H9 (cell line): ENCODE data around the gene TNFSF8. TPM values are rescaled to one million over a fixed set of nuclear protein-coding genes. Genes with fewer than 3 reads are reported as not detected.

Experiments
- DNase-seq: peaks from one replicate; pipeline ENCODE4 v3.0.0-alpha.2; 2017
- H2AFZ ChIP-seq: one replicate; pipeline ENCODE4 v1.6.1; 2013; ENCODE audit warnings: mild to moderate bottlenecking, low read length, control low read depth, moderate library complexity
- H2AK5ac ChIP-seq: 2 replicates; pipeline ENCODE4 v1.6.1; 2013; ENCODE audit warnings: low read length, control low read depth, mixed read lengths; ENCODE audit not compliant: insufficient read length
- H2BK120ac ChIP-seq: one replicate; pipeline ENCODE4 v1.6.1; 2013; ENCODE audit warnings: low read depth, mild to moderate bottlenecking, low read length, control low read depth, inconsistent platforms; ENCODE audit not compliant: poor library complexity, severe bottlenecking
- H2BK12ac ChIP-seq: 2 replicates; pipeline ENCODE4 v1.6.1; 2013; ENCODE audit warnings: low read length, control low read depth, mixed read lengths, low read depth; ENCODE audit not compliant: insufficient read length
- H2BK15ac ChIP-seq: 2 replicates; pipeline ENCODE4 v1.6.1; 2013; ENCODE audit warnings: low read depth, low read length, control low read depth
- H2BK20ac ChIP-seq: one replicate; pipeline ENCODE4 v1.6.1; 2013; ENCODE audit warnings: low read depth, mild to moderate bottlenecking, low read length, control low read depth, inconsistent platforms; ENCODE audit not compliant: poor library complexity, severe bottlenecking
- H2BK5ac ChIP-seq: 2 replicates; pipeline ENCODE4 v1.6.1; 2013; ENCODE audit warnings: low read length, control low read depth, mixed read lengths; ENCODE audit not compliant: insufficient read length
- H3K14ac ChIP-seq: 2 replicates; pipeline ENCODE4 v1.6.1; 2013; ENCODE audit warnings: low read length, control low read depth; ENCODE audit not compliant: insufficient read depth
- H3K18ac ChIP-seq: 2 replicates; pipeline ENCODE4 v1.6.1; 2013; ENCODE audit warnings: low read depth, mild to moderate bottlenecking, mixed read lengths, low read length, control low read depth; ENCODE audit not compliant: insufficient read length
- H3K23ac ChIP-seq: 2 replicates; pipeline ENCODE4 v1.6.1; 2013; ENCODE audit warnings: low read length, control low read depth, mixed read lengths, low read depth; ENCODE audit not compliant: insufficient read length
- H3K23me2 ChIP-seq: 2 replicates; pipeline ENCODE4 v1.6.1; 2013; ENCODE audit warnings: low read depth, mild to moderate bottlenecking, mixed read lengths, low read length, control low read depth; ENCODE audit not compliant: insufficient read length, poor library complexity, severe bottlenecking
- H3K27ac ChIP-seq: 2 replicates; pipeline ENCODE4 v1.5.1; 2013; ENCODE audit warnings: low read length, control low read depth, mixed read lengths, low read depth; ENCODE audit not compliant: insufficient read length
- H3K27me3 ChIP-seq: 2 replicates; pipeline ENCODE4 v1.6.1; 2013; ENCODE audit warnings: low read length, control low read depth, inconsistent platforms; ENCODE audit not compliant: insufficient read depth
- H3K4ac ChIP-seq: 2 replicates; pipeline ENCODE4 v1.6.1; 2013; ENCODE audit warnings: low read depth, mild to moderate bottlenecking, control low read depth, inconsistent platforms, low read length, moderate library complexity
- H3K4me1 ChIP-seq: 2 replicates; pipeline ENCODE4 v1.6.1; 2013; ENCODE audit warnings: low read length, control low read depth, inconsistent platforms; ENCODE audit not compliant: insufficient read depth
- H3K4me2 ChIP-seq: 2 replicates; pipeline ENCODE4 v1.6.1; 2013; ENCODE audit warnings: low read length, control low read depth, mixed read lengths; ENCODE audit not compliant: insufficient read length, insufficient read depth
- H3K56ac ChIP-seq: 2 replicates; pipeline ENCODE4 v1.6.1; 2013; ENCODE audit warnings: low read depth, mild to moderate bottlenecking, mixed read lengths, low read length, control low read depth; ENCODE audit not compliant: insufficient read length
- H3K79me1 ChIP-seq: 2 replicates; pipeline ENCODE4 v1.6.1; 2013; ENCODE audit warnings: low read depth, mild to moderate bottlenecking, moderate library complexity, low read length, control low read depth, inconsistent platforms; ENCODE audit not compliant: insufficient read depth, poor library complexity, severe bottlenecking
- H3K79me2 ChIP-seq: 2 replicates; pipeline ENCODE4 v1.6.1; 2013; ENCODE audit warnings: low read length, control low read depth, inconsistent platforms; ENCODE audit not compliant: insufficient read depth
- H3K9ac ChIP-seq: 2 replicates; pipeline ENCODE4 v1.6.1; 2013; ENCODE audit warnings: low read length, control low read depth, mixed read lengths; ENCODE audit not compliant: insufficient read length; ENCODE audit errors: extremely low read depth
- H3K9me3 ChIP-seq: one replicate; pipeline ENCODE4 v1.6.1; 2013; ENCODE audit warnings: low read depth, low read length, inconsistent platforms; ENCODE audit not compliant: control insufficient read depth
- H3T11ph ChIP-seq: one replicate; pipeline ENCODE4 v1.6.1; 2013; ENCODE audit warnings: mild to moderate bottlenecking, low read length, control low read depth, inconsistent platforms
- H4K20me1 ChIP-seq: one replicate; pipeline ENCODE4 v1.6.1; 2013; ENCODE audit not compliant: control insufficient read depth, insufficient read length, insufficient read depth
- H4K5ac ChIP-seq: 2 replicates; pipeline ENCODE4 v1.6.1; 2013; ENCODE audit warnings: low read depth, mild to moderate bottlenecking, mixed read lengths, low read length, control low read depth; ENCODE audit not compliant: insufficient read length
- H4K8ac ChIP-seq: replicated peaks from 2 replicates; pipeline ENCODE4 v1.6.1; 2013; ENCODE audit warnings: low read length, control low read depth, mixed read lengths, low read depth; ENCODE audit not compliant: insufficient read length
- H4K91ac ChIP-seq: 2 replicates; pipeline ENCODE4 v1.6.1; 2013; ENCODE audit warnings: low read depth, mild to moderate bottlenecking, moderate library complexity, mixed read lengths, low read length, control low read depth; ENCODE audit not compliant: insufficient read length
- H3K27ac Mint-ChIP-seq, 3 experiments: 2 replicates in 2 of 3; 3 replicates in 1 of 3; pipeline ENCODE4 v1.8.0; 2020 to 2021; ENCODE audit warnings: mixed read lengths in 3 of 3, mild to moderate bottlenecking in 1 of 3, moderate library complexity in 1 of 3
- H3K27me3 Mint-ChIP-seq: 2 replicates; pipeline ENCODE4 v1.8.0; 2021; ENCODE audit warnings: low read depth, mild to moderate bottlenecking, moderate library complexity, mixed read lengths
- H3K36me3 Mint-ChIP-seq, 3 experiments: 2 replicates in 2 of 3; 3 replicates in 1 of 3; pipeline ENCODE4 v1.8.0; 2020 to 2021; ENCODE audit warnings: low read depth in 3 of 3, mixed read lengths in 3 of 3; ENCODE audit not compliant: insufficient read depth in 1 of 3
- H3K4me1 Mint-ChIP-seq, 2 experiments: 2 replicates each; pipeline ENCODE4 v1.8.0; 2020; ENCODE audit warnings: mixed read lengths in 2 of 2
- H3K4me3 Mint-ChIP-seq, 2 experiments: 2 replicates in 1 of 2; 3 replicates in 1 of 2; pipeline ENCODE4 v1.8.0; 2020 to 2021; ENCODE audit warnings: mild to moderate bottlenecking in 2 of 2, mixed read lengths in 2 of 2, moderate library complexity in 1 of 2
- H3K9me3 Mint-ChIP-seq, 2 experiments: 2 replicates in 1 of 2; 3 replicates in 1 of 2; pipeline ENCODE4 v1.8.0; 2020; ENCODE audit warnings: mild to moderate bottlenecking in 2 of 2, mixed read lengths in 2 of 2, moderate library complexity in 1 of 2
- CTCF ChIP-seq: fragments of 200-600 bp; sonication (generic); conservative IDR thresholded peaks from 3 replicates; pipeline ENCODE4 v1.8.0; 2021; ENCODE audit warnings: antibody characterized with exemption, mild to moderate bottlenecking
- WGBS: extraction: QIAGEN DNeasy Blood & Tissue Kit; methylation state at CpG from one replicate; pipeline ENCODE4 v1.1.7; 2013; ENCODE audit warnings: missing lambda C conversion rate, low lambda C conversion rate, mixed read lengths; ENCODE audit not compliant: insufficient read length; ENCODE audit errors: extremely low coverage; 5-methylcytosine and 5-hydroxymethylcytosine counted together
- total RNA-seq: library from RNA; stranded (reverse); gene quantifications from 2 replicates; pipeline ENCODE4 v1.2.1, GENCODE V29; 2021

The TNFSF8 gene
- total RNA-seq, 1 experiment from 2014 or later: not detected

GRCh38 chr9:114916481-114916880 is 13.9 kb downstream of the TNFSF8 start:
- Histone ChIP-seq H2BK120ac (no peak overlapping the region), H2BK15ac (no peak overlapping the region), H3K79me2 (no peaks in the 10 kb centered on the region), H3K4me1 (no peaks in the 10 kb centered on the region), H2BK12ac (no peak overlapping the region), H3K18ac (no peak overlapping the region), H3K27me3 (peaks cover 43% of the 10 kb centered on the region), H3K79me1 (no peaks in the 10 kb centered on the region), H4K8ac (no peak overlapping the region), H3K23me2 (no peaks in the 10 kb centered on the region), H2BK20ac (no peak overlapping the region), H4K91ac (no peak overlapping the region), H3K27ac (no peak overlapping the region), H3K23ac (no peak overlapping the region), H3K4me2 (no peak overlapping the region), H3K4ac (no peak overlapping the region), H3T11ph (no peak overlapping the region), H2BK5ac (no peak overlapping the region), H3K14ac (no peak overlapping the region), H4K20me1 (no peaks in the 10 kb centered on the region), H2AFZ (no peak overlapping the region), H3K9ac (no peak overlapping the region), H3K56ac (no peak overlapping the region), H2AK5ac (no peak overlapping the region), H4K5ac (no peak overlapping the region), H3K9me3 (no peaks in the 10 kb centered on the region)
- H3K9me3 Mint-ChIP-seq: no peaks in the 10 kb centered on the region
- peaks cover 97% of the 10 kb centered on the region for H3K27me3 Mint-ChIP-seq
- H3K4me3 Mint-ChIP-seq: no peak overlapping the region
- H3K4me1 Mint-ChIP-seq: peaks cover 5 to 10% of the 10 kb centered on the region in 2 experiments; a peak in 2 of 4 replicates
- no peak for TF ChIP-seq CTCF
- DNase-seq: no peak
- WGBS: no CpG with 5 or more reads among the region's 7 CpGs
- no peak overlapping the region for H3K27ac Mint-ChIP-seq
- no peaks in the 10 kb centered on the region for H3K36me3 Mint-ChIP-seq
